Measurements from ENCODE around the gene LASP1. TPM values are rescaled to one million over a fixed set of nuclear protein-coding genes. Genes with fewer than 3 reads are reported as not detected.

The LASP1 gene
- total and polyA plus RNA-seq, 8 donors = 141 to 175 (median 156) TPM

DNA sequence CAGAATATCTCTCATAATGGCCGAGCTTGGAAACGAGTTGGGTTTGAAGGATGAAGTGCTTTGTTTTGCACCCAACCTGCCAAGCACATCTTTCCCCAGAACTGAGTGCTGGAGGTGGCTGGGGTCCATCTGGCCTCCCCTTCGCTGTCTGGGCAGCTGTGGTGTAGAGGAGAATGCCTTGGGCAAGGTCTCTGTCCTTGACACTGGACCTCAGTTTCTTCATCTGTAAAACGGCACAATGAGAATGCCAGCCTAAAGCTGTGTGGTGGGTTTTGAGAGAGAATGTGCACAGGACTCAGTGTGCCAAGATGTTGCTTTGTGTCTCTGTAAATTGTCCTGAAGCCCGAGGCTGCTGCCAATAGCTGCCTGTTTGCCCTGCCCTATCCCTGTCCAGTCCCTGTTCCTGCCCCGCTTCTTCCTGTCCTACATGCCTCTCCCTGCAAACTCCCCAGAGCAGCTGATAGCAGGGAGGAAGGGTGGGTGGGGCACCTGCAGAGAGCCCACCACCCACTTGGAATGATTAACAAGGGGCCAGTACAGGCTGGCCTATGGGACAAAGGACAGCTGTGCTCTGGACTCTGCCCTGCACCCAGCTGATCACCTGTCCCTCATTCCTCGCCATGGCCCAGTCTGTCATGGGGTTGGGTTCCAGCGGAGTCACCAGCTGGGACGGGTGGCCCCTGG lies 15.3 kb downstream of the LASP1 start:
- Histone ChIP-seq H3K4me3 (no peak overlapping the region), H3K4me1 (peaks cover 51 to 90% of the 10 kb centered on the region in 2 donors), H3K9me3 (no peaks in the 10 kb centered on the region), H3K27me3 (no peaks in the 10 kb centered on the region), H3K36me3 (peaks cover 0 to 68% of the 10 kb centered on the region in 2 donors), H3K27ac (peak overlapping the region in 1 of 2 donors; percentile 73)
- intact Hi-C loops (cut with DNase I) = no loop called here
- ATAC-seq = no peak
- TF ChIP-seq, protein P1, sequence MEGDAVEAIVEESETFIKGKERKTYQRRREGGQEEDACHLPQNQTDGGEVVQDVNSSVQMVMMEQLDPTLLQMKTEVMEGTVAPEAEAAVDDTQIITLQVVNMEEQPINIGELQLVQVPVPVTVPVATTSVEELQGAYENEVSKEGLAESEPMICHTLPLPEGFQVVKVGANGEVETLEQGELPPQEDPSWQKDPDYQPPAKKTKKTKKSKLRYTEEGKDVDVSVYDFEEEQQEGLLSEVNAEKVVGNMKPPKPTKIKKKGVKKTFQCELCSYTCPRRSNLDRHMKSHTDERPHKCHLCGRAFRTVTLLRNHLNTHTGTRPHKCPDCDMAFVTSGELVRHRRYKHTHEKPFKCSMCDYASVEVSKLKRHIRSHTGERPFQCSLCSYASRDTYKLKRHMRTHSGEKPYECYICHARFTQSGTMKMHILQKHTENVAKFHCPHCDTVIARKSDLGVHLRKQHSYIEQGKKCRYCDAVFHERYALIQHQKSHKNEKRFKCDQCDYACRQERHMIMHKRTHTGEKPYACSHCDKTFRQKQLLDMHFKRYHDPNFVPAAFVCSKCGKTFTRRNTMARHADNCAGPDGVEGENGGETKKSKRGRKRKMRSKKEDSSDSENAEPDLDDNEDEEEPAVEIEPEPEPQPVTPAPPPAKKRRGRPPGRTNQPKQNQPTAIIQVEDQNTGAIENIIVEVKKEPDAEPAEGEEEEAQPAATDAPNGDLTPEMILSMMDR (IDR thresholded peaks at IDR 0.05) = no peak
- no peak for DNase-seq

DNA sequence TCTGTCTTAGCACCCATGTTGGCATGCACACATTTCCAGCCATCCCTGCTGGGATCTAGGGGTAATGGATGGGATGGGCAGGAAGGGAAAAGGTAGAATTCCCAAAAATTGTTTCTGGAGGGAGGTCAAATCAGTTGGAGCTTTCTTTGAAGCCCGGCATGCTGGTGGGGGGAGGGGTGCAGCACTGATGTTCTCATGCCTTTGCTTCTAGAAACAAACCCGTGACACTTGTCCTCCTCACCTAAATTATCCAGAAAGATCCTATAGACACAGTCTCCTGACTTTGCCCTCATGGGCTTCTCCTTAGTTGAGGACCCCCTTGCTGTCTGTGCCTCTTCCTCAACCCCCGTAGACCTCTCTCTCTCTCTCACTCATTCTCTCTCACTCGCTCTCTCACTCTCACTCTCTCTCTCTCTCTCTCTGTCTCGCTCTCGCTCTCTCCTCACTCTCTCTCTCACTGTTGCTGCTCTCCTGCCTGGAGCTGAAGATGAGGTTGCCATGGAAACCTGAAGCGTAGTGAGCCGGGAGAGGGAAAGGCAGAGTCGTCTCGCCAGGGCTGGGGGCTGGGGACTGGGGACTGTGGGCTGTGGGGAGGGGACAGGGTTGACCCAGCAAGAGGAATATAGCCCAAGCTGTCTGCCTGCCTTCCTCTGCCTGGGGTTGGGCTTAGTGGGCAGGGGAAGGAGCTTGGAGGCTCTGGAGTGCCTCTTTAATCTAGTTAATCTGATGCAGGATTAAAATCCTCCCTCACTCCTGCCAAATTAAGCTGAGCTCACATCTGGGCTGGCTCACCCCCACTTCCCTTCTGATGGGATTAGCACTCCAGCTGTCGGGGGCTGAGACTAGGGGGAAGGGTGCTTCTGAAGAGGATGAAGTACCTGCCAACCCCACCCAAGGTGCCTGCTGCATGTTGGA lies 16.1 kb downstream of the LASP1 start:
- TF ChIP-seq, protein P1 (IDR thresholded peaks at IDR 0.05) = no peak
- Histone ChIP-seq H3K27ac (peak overlapping the region in 1 of 2 donors; percentile 73), H3K36me3 (peaks cover 0 to 68% of the 10 kb centered on the region in 2 donors), H3K9me3 (no peaks in the 10 kb centered on the region), H3K27me3 (no peaks in the 10 kb centered on the region), H3K4me3 (no peak overlapping the region), H3K4me1 (peaks cover 43 to 90% of the 10 kb centered on the region in 2 donors)
- ATAC-seq (no peak), DNase-seq (peak in 1 of 4 donors; percentile 43)
- intact Hi-C loops (cut with DNase I) = no loop called here

- ATAC-seq (no peak), DNase-seq (no peak)
- TF ChIP-seq, protein P1 (IDR thresholded peaks at IDR 0.05) = no peak
- Histone ChIP-seq H3K27ac (peak overlapping the region in 1 of 2 donors; percentile 28), H3K27me3 (no peaks in the 10 kb centered on the region), H3K4me1 (peaks cover 36 to 90% of the 10 kb centered on the region in 2 donors), H3K36me3 (peaks cover 0 to 68% of the 10 kb centered on the region in 2 donors), H3K4me3 (no peak overlapping the region), H3K9me3 (no peaks in the 10 kb centered on the region)
- intact Hi-C loops (cut with DNase I) = no loop called here
These were observed 16.8 kb downstream of the LASP1 start for GRCh38 chr17:38886643-38887010.

GRCh38 chr17:38888842-38889241 lies 19.0 kb downstream of the LASP1 start:
- H3K9me3 ChIP-seq = no peaks in the 10 kb centered on the region
- peaks cover 0 to 80% of the 10 kb centered on the region in 2 donors for H3K36me3 ChIP-seq
- no peaks in the 10 kb centered on the region for H3K27me3 ChIP-seq
- no peak overlapping the region for H3K4me3 ChIP-seq
- H3K4me1 ChIP-seq = peaks cover 27 to 90% of the 10 kb centered on the region in 2 donors
- H3K27ac ChIP-seq = no peak overlapping the region
- no peak for ATAC-seq
- intact Hi-C loops (cut with DNase I) = no loop called here
- no peak for DNase-seq
- TF ChIP-seq, protein P1 (IDR thresholded peaks at IDR 0.05) = no peak
